Activated effector memory CD4-positive, alpha-beta T cell treated with Interleukin-2 at 50 U/mL for 16 hours (primary cell): ENCODE measurements around the gene ATPAF1.

ENCODE experiments used
- DNase-seq: peaks from one replicate; pipeline ENCODE4 v3.0.0-alpha.2; 2020

The ATPAF1 gene

GRCh38 chr1:46646844-46647243 lies 21.3 kb downstream of the ATPAF1 start:
- no peak for DNase-seq

GRCh38 chr1:46646331-46646730 lies 21.8 kb downstream of the ATPAF1 start:
- no peak for DNase-seq

DNA sequence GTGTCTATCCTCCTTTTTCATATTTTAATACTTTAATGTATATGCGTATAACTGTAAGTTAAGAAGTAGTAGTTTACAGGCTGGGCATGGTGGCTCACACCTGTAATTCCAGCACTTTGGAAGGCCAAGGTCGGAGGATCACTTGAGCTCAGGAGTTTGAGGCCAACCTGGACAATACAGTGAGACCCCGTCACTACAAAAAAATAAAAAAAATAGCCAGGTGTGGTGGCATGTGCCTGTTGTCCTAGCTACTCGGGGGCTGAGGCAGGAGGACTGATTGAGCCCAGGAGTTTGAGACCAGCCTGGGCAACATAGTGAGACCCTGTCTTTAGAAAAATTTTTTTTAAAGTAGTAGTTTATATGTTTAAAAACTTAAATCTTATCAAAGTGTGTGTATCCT lies 22.3 kb downstream of the ATPAF1 start:
- DNase-seq: no peak

DNA sequence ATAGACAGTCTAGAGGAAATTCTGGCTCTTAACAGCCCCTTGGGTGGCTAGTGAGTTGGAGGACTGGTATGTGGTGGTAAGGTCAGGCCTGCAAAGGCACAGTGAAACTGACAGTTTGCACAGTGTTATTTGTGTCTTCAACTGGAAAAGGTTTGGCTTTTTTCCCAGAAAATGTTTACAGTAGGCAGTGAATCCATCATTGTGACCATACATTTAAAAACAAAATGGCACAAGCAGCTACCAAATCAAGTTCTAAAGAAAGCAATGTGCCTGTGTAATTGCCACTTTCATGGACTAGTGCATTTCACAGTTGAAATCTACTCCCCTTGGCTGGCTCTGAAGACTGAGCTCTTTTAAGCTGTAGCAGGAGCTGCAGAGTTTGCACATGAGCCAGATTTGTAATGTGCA lies 24.8 kb downstream of the ATPAF1 start:
- DNase-seq: no peak

DNA sequence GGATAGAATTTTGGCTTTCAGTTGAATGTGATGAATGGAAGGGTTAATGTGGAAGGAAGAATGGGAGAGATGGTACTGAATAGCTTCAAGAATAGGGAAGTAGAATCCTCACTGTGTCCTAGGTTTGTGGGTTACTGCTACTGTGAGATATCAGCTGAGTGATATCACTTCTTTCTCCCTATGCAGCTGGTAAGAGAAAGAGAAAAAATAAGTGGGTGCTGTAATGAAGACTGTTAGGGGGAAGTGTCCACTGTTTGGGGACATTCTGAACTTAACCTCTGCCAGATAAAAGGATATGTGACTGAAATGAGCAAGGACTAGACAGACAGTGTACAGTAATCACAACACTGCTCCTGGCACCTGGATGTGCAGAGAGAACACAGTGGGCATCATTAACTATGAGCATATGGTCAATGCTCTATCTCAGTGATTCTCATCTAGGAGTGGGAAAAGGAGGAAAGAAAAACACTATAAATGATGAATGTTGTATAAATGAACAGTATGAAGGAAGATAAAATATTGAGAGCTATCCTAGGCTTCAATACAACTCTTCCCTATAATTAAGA lies 26.0 kb downstream of the ATPAF1 start:
- DNase-seq: no peak

- DNase-seq: no peak
Observed at GRCh38 chr1:46639547-46639946, 28.6 kb downstream of the ATPAF1 start.

GRCh38 chr1:46638921-46639320 lies 29.2 kb downstream of the ATPAF1 start:
- DNase-seq: no peak

DNA sequence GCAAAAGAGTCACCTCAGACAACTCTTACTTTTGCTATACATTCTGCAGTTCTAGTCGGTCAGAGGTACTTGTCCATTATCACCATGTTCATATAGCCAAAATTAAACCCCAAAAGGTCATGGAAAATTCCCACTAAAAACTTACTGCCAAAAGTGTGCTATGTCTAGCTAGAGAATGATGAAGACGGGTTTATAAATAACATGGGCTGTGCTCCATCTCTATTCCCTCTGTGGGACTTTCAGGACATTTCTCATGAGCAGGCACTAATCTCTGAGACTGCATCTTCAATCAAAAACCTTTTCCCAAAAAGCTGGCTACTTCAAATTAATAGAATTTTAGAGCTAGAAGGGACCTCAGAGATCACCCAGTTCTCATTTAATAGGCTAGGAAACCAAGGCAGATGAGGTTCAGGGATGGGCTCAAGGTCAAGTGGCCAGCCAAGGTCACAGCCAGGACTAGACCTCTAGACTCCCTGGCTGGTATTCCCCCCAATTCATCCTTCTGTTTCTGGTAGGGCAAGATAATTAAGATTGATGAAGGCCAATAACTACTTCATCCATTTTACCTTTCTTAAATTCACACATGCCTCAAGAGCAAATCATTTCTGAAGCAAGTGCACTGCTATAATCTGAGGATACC lies 30.6 kb downstream of the ATPAF1 start:
- DNase-seq: no peak

DNA sequence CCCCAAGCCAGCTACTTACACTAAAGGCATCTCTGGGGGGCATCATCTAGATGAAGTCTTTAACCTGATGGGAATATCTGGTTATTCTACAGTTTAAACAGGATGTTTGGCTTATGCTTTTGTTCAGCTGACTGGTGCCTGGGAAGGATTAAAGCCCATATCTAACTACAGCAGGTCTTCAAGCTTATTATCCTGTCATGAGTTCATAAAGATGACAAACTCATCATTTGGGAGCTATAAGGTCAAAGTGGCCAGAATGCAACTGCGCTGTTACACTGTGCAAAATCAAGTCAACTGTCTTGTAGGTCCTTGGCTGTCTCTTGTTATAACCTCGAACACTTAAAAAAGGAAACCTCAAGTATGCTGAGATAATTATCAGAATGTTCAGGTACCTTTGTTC lies 33.0 kb downstream of the ATPAF1 start:
- no peak for DNase-seq

DNA sequence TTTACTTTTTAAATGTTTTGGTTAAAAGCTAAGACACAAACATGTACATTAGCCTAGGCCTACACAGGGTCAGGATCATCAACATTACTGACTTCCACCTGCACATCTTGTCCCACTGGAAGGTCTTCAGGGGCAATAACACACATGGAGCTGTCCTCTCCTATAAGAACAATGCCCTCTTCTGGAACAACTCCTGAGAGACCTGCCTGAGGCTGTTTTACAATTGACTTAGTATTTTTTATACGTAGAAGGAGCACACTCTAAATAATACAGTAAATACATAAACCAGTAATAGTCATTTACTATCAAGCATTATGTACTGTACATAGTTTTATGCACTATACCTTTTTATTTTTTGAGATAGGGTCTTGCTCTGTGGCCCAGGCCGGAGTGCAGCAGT lies 37.4 kb downstream of the ATPAF1 start:
- DNase-seq: no peak

- DNase-seq: no peak
Observed at GRCh38 chr1:46623743-46624644, 44.2 kb downstream of the ATPAF1 start.

DNA sequence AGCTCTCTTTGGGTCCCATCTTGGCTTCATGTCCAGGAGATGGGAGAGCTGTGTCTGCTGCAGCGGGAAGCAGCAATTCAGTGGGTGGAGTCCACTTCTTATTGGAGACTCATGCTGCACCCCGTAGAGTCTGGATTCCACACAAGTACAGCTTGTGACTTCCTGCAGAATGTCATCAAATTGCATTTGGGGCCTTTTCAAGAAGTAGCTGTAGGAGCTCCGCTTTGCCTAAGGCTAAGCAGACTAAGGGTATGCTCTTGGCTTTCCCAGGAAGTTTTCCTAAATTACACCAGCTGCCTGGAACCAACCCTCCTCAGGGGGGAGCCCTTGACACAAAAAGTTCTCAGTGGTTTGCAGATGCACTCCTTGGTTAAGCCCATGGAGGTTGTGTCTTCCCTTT lies 45.8 kb downstream of the ATPAF1 start:
- DNase-seq: no peak

DNA sequence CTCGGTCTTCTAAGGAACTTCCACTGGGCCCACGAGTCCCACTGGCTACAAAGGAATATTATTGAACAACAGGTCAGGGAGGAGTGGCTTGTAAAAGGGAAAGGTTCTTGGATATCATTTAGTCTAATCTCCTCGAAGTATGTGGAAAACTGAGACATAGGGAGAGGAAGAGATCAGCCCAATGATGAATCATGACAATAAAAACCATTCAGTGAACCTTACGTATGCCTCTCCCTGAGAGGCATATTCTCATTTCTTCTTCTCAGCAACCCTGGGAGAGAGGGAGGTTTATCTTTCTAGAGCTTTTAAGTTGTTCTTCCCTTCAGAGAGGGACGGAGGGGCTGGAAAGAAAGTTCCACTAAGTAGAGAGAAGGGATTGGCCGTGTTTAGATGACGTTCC lies 46.2 kb downstream of the ATPAF1 start:
- no peak for DNase-seq

DNA sequence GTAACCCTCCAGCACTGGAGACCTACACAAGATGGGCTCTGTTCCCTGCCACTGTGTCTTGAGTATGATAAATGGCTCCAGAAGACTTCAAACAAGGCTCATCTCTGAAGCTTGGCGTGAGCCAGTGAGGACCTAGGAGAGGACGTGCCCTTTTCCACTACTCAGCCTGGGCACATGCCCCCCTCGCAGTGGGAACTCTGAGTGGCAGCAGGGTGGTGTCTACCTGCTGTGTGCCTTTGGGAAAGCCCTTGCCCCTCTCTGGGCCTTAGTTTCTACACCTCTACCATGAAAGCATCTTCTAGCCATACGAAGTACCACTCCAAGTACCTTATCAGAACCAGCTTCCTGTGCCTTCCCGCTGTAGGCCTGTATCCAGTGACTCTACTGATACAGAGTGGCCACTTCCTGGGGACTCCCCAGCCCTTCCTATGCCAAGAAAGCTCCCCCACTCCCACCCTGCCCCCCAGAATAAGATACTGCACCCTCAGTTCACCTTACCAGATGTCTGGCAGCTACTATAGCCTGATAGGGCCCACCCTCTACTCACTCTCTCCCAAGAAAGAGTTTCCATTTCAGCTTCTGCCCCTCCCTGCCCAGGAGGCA lies 48.4 kb downstream of the ATPAF1 start:
- DNase-seq: no peak

GRCh38 chr1:46618754-46619415 lies 49.3 kb downstream of the ATPAF1 start:
- no peak for DNase-seq

- no peak for DNase-seq
Observed at GRCh38 chr1:46617833-46618232, 50.3 kb downstream of the ATPAF1 start.

- no peak for DNase-seq
Observed at GRCh38 chr1:46617108-46617800, 50.9 kb downstream of the ATPAF1 start.

- DNase-seq: peak; percentile 59
Observed at GRCh38 chr1:46616277-46617107, 51.7 kb downstream of the ATPAF1 start, which contains the start of gene MOB3C. MOB3C (minus strand) TSS chr1:46616811; CDS start chr1:46613321, 3,490 bp downstream.

DNA sequence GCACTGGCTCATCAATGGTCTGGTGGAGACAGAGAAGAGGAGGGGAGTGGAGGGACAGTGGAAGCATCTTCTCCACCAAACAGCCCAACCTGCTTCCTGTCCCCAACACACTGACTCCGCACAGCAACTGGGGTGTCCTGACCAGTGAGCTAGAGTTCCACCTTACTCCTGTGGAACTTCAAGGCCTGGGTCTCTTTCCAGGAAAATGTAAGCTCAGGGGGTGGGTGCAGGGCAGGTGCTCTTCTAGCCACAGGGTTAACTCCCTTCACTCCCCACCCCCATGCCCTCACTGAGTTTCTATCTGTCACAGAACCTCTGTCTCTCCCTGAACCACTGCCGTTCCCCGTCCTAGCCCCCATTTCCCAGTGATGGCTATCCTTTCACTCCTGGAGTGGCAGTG lies 52.4 kb downstream of the ATPAF1 start:
- no peak for DNase-seq

- DNase-seq: no peak
Observed at GRCh38 chr1:46615088-46615487, 53.1 kb downstream of the ATPAF1 start.

DNA sequence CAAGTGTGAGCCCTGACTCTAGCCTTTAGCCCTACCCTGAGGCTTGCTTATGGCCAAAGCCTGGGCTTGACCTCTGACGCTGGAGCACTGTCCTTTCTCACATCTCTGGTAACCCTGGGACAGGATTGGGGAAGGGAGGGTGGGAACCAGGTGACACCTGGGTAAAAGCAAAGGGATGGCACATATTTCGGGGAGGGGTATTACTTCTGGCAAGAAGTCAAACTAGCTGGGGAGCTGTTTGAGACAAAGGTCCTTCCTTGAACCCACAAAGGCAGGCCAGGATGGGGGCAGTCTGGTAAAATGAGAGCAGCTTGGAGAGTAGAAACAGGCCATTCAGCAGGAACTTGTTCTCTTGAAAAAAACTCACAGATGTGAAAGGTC lies 53.6 kb downstream of the ATPAF1 start:
- no peak for DNase-seq
